Pancreas (tissue), 10 donors: ENCODE data around the gene MRPL28. TPM values are rescaled to one million over a fixed set of nuclear protein-coding genes. Genes with fewer than 3 reads are reported as not detected.

ENCODE experiments used
- ATAC-seq, 4 donors: fragments of 200-7000 bp; cut with Tn5 transposase; one replicate each; pipeline versions ENCODE4 v1.8.0 to v1.9.1; 2020; ENCODE audit warnings: mild to moderate bottlenecking in 4 of 4, moderate library complexity in 4 of 4
- DNase-seq, 6 donors: peaks; one replicate each; pipeline ENCODE4 v3.0.0-alpha.2; 2020
- FAIRE-seq: peaks from 2 replicates; lab custom pipeline; 2012; peaks lifted over from hg19 to GRCh38; lab: Jason Lieb, UNC
- H3K27ac ChIP-seq, 4 donors: fragments of 200-600 bp; sonication (generic); 1 replicate in 3 of 4; 2 replicates in 1 of 4; pipeline versions ENCODE4 v1.5.0 to v1.8.0; 2020
- H3K27me3 ChIP-seq, 4 donors: fragments of 200-600 bp; one replicate each; pipeline ENCODE4 v1.8.0; 2021
- H3K36me3 ChIP-seq, 3 donors: fragments of 200-600 bp; sonication (generic) in 1 of 3; one replicate each; pipeline versions ENCODE4 v1.5.0 to v1.8.0; 2020 to 2021
- H3K4me1 ChIP-seq, 3 donors: fragments of 200-600 bp; one replicate each; pipeline ENCODE4 v1.8.0; 2021
- H3K4me3 ChIP-seq, 4 donors: fragments of 200-600 bp; sonication (generic) in 2 of 4; one replicate each; pipeline versions ENCODE4 v1.5.0 to v1.8.0; 2020 to 2021
- H3K9me3 ChIP-seq, 4 donors: fragments of 200-600 bp; one replicate each; pipeline ENCODE4 v1.8.0; 2021
- WGBS, 2 donors: extraction: QIAGEN DNeasy Blood & Tissue Kit; methylation state at CpG; one replicate each; pipeline ENCODE4 v1.1.7; 2013; 5-methylcytosine and 5-hydroxymethylcytosine counted together
- intact Hi-C, 3 donors: fragments of 100-400 bp; cut with DNase I; formaldehyde crosslinking; loops; one replicate each; pipeline versions ENCODE4 v1.11.1 to v1.14.2; 2022
- polyA plus RNA-seq, 2 donors: library from polyadenylated mRNA; stranded (reverse); fragments of 200-250 nt; gene quantifications; one replicate each; pipeline ENCODE4 v1.2.3, GENCODE V29; 2013
- total RNA-seq, 6 donors: library from RNA; stranded (reverse); fragmentation: NEBNext Ultra II Directional in 4 of 6; extraction: Animal tissue kit (Norgen Biotek cat#: 25700) in 4 of 6; gene quantifications; one replicate each; pipeline versions ENCODE4 v1.2.1 to v1.2.4, GENCODE V29; 2021 to 2023
- TF ChIP-seq, protein P1 (sequence below), 4 donors: fragments of 200-600 bp; sonication (generic) in 3 of 4; IDR thresholded peaks; one replicate each; pipeline versions ENCODE4 v1.5.0 to v1.8.0; 2021; ENCODE audit warnings: antibody characterized with exemption in 4 of 4
- donor health status: healthy with polysubstance abuse.
- donor health status: DM: no; HTN: no; CAD: no; lungs with moderate emphysema.
- donor health status: DM: no; HTN: no; CAD: no.
- donor health status: control.
- donor health status: control.
- donor health status: Bipolar disorder and iron deficiency.
- donor health status: DM: yes; HTN: yes; CAD: no.
- donor health status: DM: no; HTN: no; CAD: no.
- donor health status: DM: no; HTN: no; CAD: no.
- donor health status: DM: yes; HTN: yes; CAD: no.

Gene MRPL28
- total and polyA plus RNA-seq, 8 donors = 9.2 to 65.4 (median 20.5) TPM

DNA sequence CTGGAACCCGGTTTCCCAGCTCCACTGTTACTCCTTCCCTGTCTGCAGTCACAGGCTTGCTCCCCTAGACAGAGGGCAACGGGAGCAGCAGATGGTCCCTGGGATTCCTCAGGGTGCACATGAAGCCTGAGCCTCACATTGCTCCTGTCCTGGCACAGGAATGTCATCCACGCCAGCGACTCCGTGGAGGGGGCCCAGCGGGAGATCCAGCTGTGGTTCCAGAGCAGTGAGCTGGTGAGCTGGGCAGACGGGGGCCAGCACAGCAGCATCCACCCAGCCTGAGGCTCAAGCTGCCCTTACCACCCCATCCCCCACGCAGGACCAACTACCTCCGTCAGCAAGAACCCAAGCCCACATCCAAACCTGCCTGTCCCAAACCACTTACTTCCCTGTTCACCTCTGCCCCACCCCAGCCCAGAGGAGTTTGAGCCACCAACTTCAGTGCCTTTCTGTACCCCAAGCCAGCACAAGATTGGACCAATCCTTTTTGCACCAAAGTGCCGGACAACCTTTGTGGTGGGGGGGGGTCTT lies 29.8 kb upstream of the MRPL28 start:
- H3K27me3 ChIP-seq = no peaks in the 10 kb centered on the region
- H3K27ac ChIP-seq = peak overlapping the region in 1 of 4 donors; percentile 89
- DNase-seq (peak in 1 of 6 donors; percentile 38), ATAC-seq (no peak), FAIRE-seq (no peak)
- intact Hi-C loops = no loop called here
- TF ChIP-seq, protein P1, sequence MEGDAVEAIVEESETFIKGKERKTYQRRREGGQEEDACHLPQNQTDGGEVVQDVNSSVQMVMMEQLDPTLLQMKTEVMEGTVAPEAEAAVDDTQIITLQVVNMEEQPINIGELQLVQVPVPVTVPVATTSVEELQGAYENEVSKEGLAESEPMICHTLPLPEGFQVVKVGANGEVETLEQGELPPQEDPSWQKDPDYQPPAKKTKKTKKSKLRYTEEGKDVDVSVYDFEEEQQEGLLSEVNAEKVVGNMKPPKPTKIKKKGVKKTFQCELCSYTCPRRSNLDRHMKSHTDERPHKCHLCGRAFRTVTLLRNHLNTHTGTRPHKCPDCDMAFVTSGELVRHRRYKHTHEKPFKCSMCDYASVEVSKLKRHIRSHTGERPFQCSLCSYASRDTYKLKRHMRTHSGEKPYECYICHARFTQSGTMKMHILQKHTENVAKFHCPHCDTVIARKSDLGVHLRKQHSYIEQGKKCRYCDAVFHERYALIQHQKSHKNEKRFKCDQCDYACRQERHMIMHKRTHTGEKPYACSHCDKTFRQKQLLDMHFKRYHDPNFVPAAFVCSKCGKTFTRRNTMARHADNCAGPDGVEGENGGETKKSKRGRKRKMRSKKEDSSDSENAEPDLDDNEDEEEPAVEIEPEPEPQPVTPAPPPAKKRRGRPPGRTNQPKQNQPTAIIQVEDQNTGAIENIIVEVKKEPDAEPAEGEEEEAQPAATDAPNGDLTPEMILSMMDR (IDR thresholded peaks at IDR 0.05) = no peak
- no peaks in the 10 kb centered on the region for H3K36me3 ChIP-seq
- no peak overlapping the region for H3K4me3 ChIP-seq
- no peaks in the 10 kb centered on the region for H3K9me3 ChIP-seq
- peaks cover 0 to 7% (median 2%) of the 10 kb centered on the region in 3 donors for H3K4me1 ChIP-seq
- 70 to 86% methylated on average over 10 of the region's 10 CpGs for WGBS, 2 donors

DNA sequence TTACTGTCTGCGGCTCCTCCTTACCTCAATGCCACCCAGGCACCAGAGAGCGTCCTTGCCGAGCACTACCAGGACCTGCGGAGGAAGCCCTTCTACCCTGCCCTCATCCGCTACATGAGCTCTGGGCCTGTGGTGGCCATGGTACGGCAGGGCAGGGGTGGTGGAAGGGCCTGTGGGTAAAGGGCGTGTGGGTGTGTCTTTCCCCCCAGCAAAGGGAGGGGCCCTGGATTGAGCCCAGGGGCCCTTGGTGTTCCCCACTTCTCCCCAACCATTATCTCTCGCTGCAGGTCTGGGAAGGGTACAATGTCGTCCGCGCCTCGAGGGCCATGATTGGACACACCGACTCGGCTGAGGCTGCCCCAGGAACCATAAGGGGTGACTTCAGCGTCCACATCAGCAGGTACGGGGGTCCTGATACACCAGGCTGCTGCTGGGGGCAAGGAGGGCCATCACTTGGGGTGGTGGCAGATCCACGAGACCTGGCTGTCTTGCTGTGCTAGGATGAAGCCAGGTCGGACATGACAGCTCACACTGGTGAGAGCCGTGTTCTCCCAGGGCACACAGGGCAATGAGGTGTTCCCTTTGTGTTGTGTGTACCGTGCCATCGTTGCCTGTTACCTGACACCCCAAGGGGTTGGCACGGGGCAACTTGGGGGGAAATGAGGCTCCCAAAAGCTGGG lies 29.1 kb upstream of the MRPL28 start:
- intact Hi-C loops = no loop called here
- H3K36me3 ChIP-seq = no peaks in the 10 kb centered on the region
- DNase-seq = no peak
- no peaks in the 10 kb centered on the region for H3K9me3 ChIP-seq
- FAIRE-seq = no peak
- ATAC-seq = no peak
- TF ChIP-seq, protein P1 (IDR thresholded peaks at IDR 0.05) = no peak
- 83 to 89% methylated on average over 22 of the region's 22 CpGs for WGBS, 2 donors
- no peak overlapping the region for H3K4me3 ChIP-seq
- peaks cover 0 to 7% (median 2%) of the 10 kb centered on the region in 3 donors for H3K4me1 ChIP-seq
- no peaks in the 10 kb centered on the region for H3K27me3 ChIP-seq
- no peak overlapping the region for H3K27ac ChIP-seq

DNA sequence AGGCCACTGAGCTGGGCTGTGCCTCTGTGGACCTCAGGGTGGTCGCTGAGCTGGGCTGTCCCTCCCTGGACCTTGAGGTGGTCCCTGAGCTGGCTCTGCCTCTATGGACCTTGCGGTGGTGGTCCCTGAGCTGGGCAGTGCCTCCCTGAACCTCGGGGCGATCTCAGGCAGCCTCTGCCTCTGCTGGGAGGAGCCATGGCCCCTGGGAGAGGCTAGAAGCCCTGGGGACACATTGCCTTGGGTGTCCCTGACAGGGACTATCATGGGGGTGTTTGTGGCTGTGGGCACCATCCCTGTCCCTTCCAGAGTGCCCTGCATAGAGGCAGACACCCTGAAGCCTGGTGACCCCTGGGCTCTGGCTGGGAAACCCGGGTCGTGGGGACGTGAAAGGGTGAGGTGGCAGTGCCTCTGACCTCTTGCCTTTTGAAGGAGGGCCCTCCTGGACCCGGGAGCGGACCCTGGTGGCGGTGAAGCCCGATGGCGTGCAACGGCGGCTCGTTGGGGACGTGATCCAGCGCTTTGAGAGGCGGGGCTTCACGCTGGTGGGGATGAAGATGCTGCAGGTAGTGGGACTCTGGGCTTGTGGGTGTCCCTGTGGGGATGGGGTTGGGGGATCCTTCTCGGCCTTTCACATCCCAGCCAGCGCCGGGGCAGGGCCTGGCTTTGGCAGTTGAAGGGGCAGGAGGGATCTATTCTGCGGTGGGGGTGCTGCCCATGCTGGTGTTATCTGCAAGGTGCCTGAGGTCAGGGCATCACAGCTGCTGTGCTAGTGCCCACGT lies 28.4 kb upstream of the MRPL28 start:
- peaks cover 0 to 7% (median 2%) of the 10 kb centered on the region in 3 donors for H3K4me1 ChIP-seq
- H3K27ac ChIP-seq = peak overlapping the region in 2 of 4 donors; percentile 17 to 63
- ATAC-seq = no peak
- peak in 2 of 6 donors; percentile 50 to 83 for DNase-seq
- no peaks in the 10 kb centered on the region for H3K9me3 ChIP-seq
- no peak for FAIRE-seq
- H3K27me3 ChIP-seq = no peaks in the 10 kb centered on the region
- 82% methylated on average over 24 of the region's 24 CpGs for WGBS, 2 donors
- H3K36me3 ChIP-seq = no peaks in the 10 kb centered on the region
- H3K4me3 ChIP-seq = no peak overlapping the region
- TF ChIP-seq, protein P1 (IDR thresholded peaks at IDR 0.05) = no peak
- intact Hi-C loops = no loop called here

DNA sequence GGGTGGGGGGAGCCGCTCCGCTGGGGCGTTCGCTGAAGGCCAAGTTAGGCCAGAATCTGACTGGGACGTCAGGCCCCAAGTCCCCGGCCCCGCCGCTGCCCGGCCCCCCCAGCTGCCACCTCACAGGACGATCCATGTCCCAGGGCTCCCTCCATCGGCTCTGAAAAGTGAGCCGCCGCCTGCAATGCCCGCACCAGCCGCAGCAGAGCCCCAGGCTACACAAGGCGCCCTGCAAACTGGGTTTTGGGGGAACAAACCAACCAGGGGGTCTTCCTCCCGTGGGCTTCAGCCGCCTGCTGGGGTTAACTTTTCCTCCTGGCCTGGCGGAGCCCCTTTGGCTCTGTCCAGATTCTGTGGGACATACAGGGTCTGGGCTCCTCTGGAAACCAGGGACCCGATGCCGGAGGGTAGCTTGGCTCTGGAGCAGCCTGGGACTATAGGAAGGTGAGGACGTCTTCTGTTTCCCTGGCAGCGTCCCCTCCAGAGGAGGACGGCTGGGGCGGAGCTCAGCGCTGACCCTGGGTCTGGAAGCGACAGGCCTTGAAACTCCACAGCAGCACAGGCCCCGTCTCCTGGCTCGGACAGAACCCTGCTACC lies 27.5 kb upstream of the MRPL28 start:
- peak overlapping the region in 1 of 4 donors; percentile 15 for H3K4me3 ChIP-seq
- H3K9me3 ChIP-seq = no peaks in the 10 kb centered on the region
- no peak for FAIRE-seq
- peak; percentile 72 to 93 (median 79) for DNase-seq
- H3K36me3 ChIP-seq = no peaks in the 10 kb centered on the region
- H3K27me3 ChIP-seq = no peaks in the 10 kb centered on the region
- ATAC-seq = peak; percentile 17 to 52 (median 33)
- intact Hi-C loops = no loop called here
- TF ChIP-seq, protein P1 (IDR thresholded peaks at IDR 0.05) = peak; percentile 7 to 37 (median 26)
- H3K27ac ChIP-seq = peak overlapping the region; percentile 17 to 63 (median 54)
- peaks cover 0 to 7% (median 2%) of the 10 kb centered on the region in 3 donors for H3K4me1 ChIP-seq
- 10 to 12% methylated on average over 21 to 29 of the region's 29 CpGs for WGBS, 2 donors
